ENCODE results near the gene DMD.

Gene DMD

DNA sequence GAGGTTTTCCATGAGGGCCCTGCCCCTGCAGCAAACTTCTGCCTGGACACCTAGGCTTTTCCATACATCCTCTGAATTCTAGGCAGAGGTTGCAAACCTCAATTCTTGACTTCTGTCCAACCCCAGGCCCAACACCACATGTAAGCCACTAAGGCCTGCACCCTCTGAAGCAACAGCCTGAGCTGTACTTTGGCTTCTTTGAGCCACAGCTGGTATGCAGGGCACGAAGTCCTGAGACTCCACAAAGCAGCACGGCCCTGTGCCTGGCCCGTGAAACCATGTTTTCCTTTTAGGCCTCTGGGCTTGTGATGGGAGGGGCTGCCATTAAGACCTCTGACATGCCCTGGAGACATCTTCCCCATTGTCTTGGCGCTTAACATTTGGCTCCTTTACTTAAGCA, 1411.1 kb downstream of the DMD start:
- H2AFZ ChIP-seq (ENCODE audit: low read depth, low read length), result no peak overlapping the region
- H3K4me1 ChIP-seq (ENCODE audit: low read length), result peaks cover 9% of the 10 kb centered on the region
- no peak overlapping the region for H3K4me3 ChIP-seq (ENCODE audit: low read length)
- H3K27me3 ChIP-seq (ENCODE audit: low read depth, low read length), result no peaks in the 10 kb centered on the region
- TF ChIP-seq CTCF (IDR thresholded peaks at IDR 0.05; ENCODE audit: low read depth, low read length) (no peak), EZH2phosphoT487 (IDR thresholded peaks at IDR 0.05; ENCODE audit: low read depth) (no peak)
- H3K36me3 ChIP-seq (replicated peaks; ENCODE audit: low read depth, low read length), result no peaks in the 10 kb centered on the region
- H3K27ac ChIP-seq (ENCODE audit: low read length), result no peak overlapping the region
- no peaks in the 10 kb centered on the region for H4K20me1 ChIP-seq (ENCODE audit: insufficient read depth, low read length)
- no peak overlapping the region for H3K4me2 ChIP-seq (ENCODE audit: low read length)
- H3K79me2 ChIP-seq (ENCODE audit: low read length), result no peaks in the 10 kb centered on the region
- no peak overlapping the region for H3K9ac ChIP-seq (ENCODE audit: low read length)
- H3K9me3 ChIP-seq (ENCODE audit: insufficient read depth, low read length), result no peaks in the 10 kb centered on the region

DNA sequence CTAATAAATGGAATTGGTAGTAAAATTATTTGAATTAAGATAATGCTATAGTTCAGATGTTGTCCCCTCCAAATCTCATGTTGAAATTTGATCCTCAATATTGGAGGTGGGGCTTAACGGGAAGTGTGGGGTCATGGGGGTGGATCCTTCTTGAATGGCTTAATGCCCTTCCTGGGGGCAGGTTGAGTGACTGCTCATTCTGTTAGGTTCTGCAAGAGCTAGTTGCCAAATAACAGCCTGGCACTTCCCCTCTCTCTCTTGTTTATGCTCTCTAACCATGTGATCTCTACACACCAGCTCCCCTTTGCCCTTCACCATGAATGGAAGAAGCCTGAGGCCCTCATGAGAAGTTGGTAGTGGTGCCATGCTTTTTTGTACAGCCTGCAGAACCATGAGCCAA, 1414.7 kb downstream of the DMD start:
- H3K9ac ChIP-seq (ENCODE audit: low read length), result no peak overlapping the region
- no peaks in the 10 kb centered on the region for H4K20me1 ChIP-seq (ENCODE audit: insufficient read depth, low read length)
- peaks cover 9% of the 10 kb centered on the region for H3K4me1 ChIP-seq (ENCODE audit: low read length)
- no peaks in the 10 kb centered on the region for H3K27me3 ChIP-seq (ENCODE audit: low read depth, low read length)
- no peak overlapping the region for H3K4me2 ChIP-seq (ENCODE audit: low read length)
- TF ChIP-seq CTCF (IDR thresholded peaks at IDR 0.05; ENCODE audit: low read depth, low read length) (no peak), EZH2phosphoT487 (IDR thresholded peaks at IDR 0.05; ENCODE audit: low read depth) (no peak)
- no peaks in the 10 kb centered on the region for H3K36me3 ChIP-seq (replicated peaks; ENCODE audit: low read depth, low read length)
- H3K79me2 ChIP-seq (ENCODE audit: low read length), result no peaks in the 10 kb centered on the region
- no peak overlapping the region for H3K4me3 ChIP-seq (ENCODE audit: low read length)
- H3K27ac ChIP-seq (ENCODE audit: low read length), result no peak overlapping the region
- H2AFZ ChIP-seq (ENCODE audit: low read depth, low read length), result no peak overlapping the region
- no peaks in the 10 kb centered on the region for H3K9me3 ChIP-seq (ENCODE audit: insufficient read depth, low read length)

- H3K4me1 ChIP-seq (ENCODE audit: low read length), result peaks cover 6% of the 10 kb centered on the region
- H4K20me1 ChIP-seq (ENCODE audit: insufficient read depth, low read length), result no peaks in the 10 kb centered on the region
- no peaks in the 10 kb centered on the region for H3K79me2 ChIP-seq (ENCODE audit: low read length)
- no peak overlapping the region for H3K4me2 ChIP-seq (ENCODE audit: low read length)
- TF ChIP-seq CTCF (IDR thresholded peaks at IDR 0.05; ENCODE audit: low read depth, low read length) (no peak), EZH2phosphoT487 (IDR thresholded peaks at IDR 0.05; ENCODE audit: low read depth) (no peak)
- no peak overlapping the region for H3K9ac ChIP-seq (ENCODE audit: low read length)
- no peaks in the 10 kb centered on the region for H3K9me3 ChIP-seq (ENCODE audit: insufficient read depth, low read length)
- H3K27me3 ChIP-seq (ENCODE audit: low read depth, low read length), result no peaks in the 10 kb centered on the region
- H2AFZ ChIP-seq (ENCODE audit: low read depth, low read length), result no peak overlapping the region
- H3K4me3 ChIP-seq (ENCODE audit: low read length), result no peak overlapping the region
- H3K27ac ChIP-seq (ENCODE audit: low read length), result no peak overlapping the region
- no peaks in the 10 kb centered on the region for H3K36me3 ChIP-seq (replicated peaks; ENCODE audit: low read depth, low read length)
These were observed 1463.9 kb downstream of the DMD start for GRCh38 chrX:31747411-31747810.

- no peak for TF ChIP-seq CTCF (IDR thresholded peaks at IDR 0.05; ENCODE audit: low read depth, low read length)
- TF ChIP-seq EZH2phosphoT487 (IDR thresholded peaks at IDR 0.05; ENCODE audit: low read depth), result no peak
These were observed 1468.3 kb downstream of the DMD start for GRCh38 chrX:31743004-31743403.

More at GRCh38 chrX:31743004-31743403, 1468.3 kb downstream of the DMD start:
- no peak overlapping the region for H3K27ac ChIP-seq (ENCODE audit: low read length)
- H3K79me2 ChIP-seq (ENCODE audit: low read length), result no peaks in the 10 kb centered on the region
- no peaks in the 10 kb centered on the region for H3K9me3 ChIP-seq (ENCODE audit: insufficient read depth, low read length)
- no peak overlapping the region for H3K4me2 ChIP-seq (ENCODE audit: low read length)
- H2AFZ ChIP-seq (ENCODE audit: low read depth, low read length), result no peak overlapping the region
- H3K27me3 ChIP-seq (ENCODE audit: low read depth, low read length), result no peaks in the 10 kb centered on the region
- H3K4me3 ChIP-seq (ENCODE audit: low read length), result no peak overlapping the region
- no peak overlapping the region for H3K9ac ChIP-seq (ENCODE audit: low read length)
- no peaks in the 10 kb centered on the region for H4K20me1 ChIP-seq (ENCODE audit: insufficient read depth, low read length)
- peaks cover 8% of the 10 kb centered on the region for H3K4me1 ChIP-seq (ENCODE audit: low read length)
- no peaks in the 10 kb centered on the region for H3K36me3 ChIP-seq (replicated peaks; ENCODE audit: low read depth, low read length)

All from OCI-LY3 (cell line).